ENCODE data around the gene CAV2.

CAV2 gene

DNA sequence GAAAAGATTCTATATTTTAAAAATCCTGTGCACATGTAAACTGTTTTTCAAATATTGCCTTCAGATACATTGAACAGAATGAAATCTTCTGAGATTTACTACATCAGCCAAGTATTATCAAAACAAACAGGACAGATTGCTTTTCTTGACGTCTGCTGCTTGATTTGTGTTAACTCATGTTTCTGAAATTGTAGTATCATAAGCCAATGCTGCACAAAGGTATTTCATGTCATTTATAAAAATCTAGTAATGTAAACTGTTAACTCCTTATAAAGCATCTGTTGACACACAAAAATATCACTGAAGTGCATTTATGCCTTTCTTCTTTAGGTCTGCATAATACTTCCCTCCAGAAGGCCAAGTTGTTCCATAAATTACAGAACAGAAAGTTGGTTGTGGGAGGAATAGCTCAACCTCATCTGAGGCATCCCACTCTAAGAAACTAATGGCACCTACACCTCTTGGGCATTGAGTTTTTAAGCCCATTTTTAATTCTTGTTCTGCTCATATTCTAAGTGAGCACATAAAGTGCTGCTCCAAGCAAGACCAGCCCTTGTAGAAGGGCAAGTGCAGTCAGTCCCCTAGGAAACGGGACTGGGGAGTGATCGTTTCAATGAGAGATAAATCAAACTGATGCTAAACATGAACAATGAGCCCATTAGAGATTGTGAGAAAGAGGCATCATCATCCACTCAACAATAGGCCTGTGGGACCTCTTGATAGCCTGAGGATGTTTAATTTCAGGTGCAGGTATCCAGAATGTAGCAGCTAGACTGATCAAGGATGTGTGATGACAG is 53.8 kb downstream of the CAV2 start:
- Histone ChIP-seq H3K4me1 (ENCODE audit: control insufficient read depth in 1 of 2, insufficient read depth in 2 of 2, low read length in 2 of 2) (no peaks in the 10 kb centered on the region), H3K4me3 (ENCODE audit: low read depth in 1 of 2, low read length in 2 of 2) (no peak overlapping the region), H3K9ac (ENCODE audit: low read depth in 1 of 2, low read length in 2 of 2) (no peak overlapping the region), H3K9me3 (ENCODE audit: control insufficient read depth in 1 of 2, low read length in 2 of 2) (no peaks in the 10 kb centered on the region), H3K27me3 (ENCODE audit: control insufficient read depth in 1 of 2, insufficient read depth in 2 of 2, low read length in 2 of 2) (peaks cover 0 to 4% of the 10 kb centered on the region in 2 donors), H3K36me3 (ENCODE audit: control insufficient read depth in 1 of 2, insufficient read depth in 2 of 2, low read length in 2 of 2) (no peaks in the 10 kb centered on the region), H3K27ac (ENCODE audit: low read depth, low read length) (no peak overlapping the region)

GRCh38 chr7:116554436-116554835 is 54.9 kb downstream of the CAV2 start:
- Histone ChIP-seq H3K9me3 (ENCODE audit: control insufficient read depth in 1 of 2, low read length in 2 of 2) (no peaks in the 10 kb centered on the region), H3K36me3 (ENCODE audit: control insufficient read depth in 1 of 2, insufficient read depth in 2 of 2, low read length in 2 of 2) (no peaks in the 10 kb centered on the region), H3K27ac (ENCODE audit: low read depth, low read length) (no peak overlapping the region), H3K27me3 (ENCODE audit: control insufficient read depth in 1 of 2, insufficient read depth in 2 of 2, low read length in 2 of 2) (peaks cover 0 to 4% of the 10 kb centered on the region in 2 donors), H3K4me1 (ENCODE audit: control insufficient read depth in 1 of 2, insufficient read depth in 2 of 2, low read length in 2 of 2) (no peaks in the 10 kb centered on the region), H3K4me3 (ENCODE audit: low read depth in 1 of 2, low read length in 2 of 2) (no peak overlapping the region), H3K9ac (ENCODE audit: low read depth in 1 of 2, low read length in 2 of 2) (no peak overlapping the region)

GRCh38 chr7:116554911-116555310 is 55.4 kb downstream of the CAV2 start:
- Histone ChIP-seq H3K27ac (ENCODE audit: low read depth, low read length) (no peak overlapping the region), H3K4me1 (ENCODE audit: control insufficient read depth in 1 of 2, insufficient read depth in 2 of 2, low read length in 2 of 2) (no peaks in the 10 kb centered on the region)

DNA sequence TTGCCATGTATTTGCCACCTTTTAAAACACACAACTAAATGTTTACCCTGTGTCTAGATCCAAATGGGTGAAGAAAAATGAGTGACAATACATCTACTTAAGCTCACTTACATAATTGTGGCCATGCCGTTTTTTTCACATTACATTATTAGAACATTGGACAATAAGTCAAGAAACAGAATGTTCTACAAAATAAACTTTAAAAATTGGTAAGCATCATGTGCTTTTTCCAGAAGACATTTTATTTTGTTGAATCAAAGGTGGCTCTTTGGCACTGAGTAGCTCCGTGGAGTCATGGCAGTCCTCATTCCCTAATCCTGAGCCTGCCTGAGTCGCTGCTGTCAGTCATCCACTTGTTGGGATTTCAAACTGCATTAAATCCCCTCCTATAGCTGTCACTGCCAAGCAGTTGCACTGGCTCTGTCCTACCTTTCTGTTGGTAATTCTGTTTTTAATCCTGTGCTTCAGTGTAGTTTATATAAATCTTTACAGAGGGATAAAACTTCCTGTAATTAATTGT is 57.6 kb downstream of the CAV2 start:
- Histone ChIP-seq H3K4me3 (ENCODE audit: low read depth in 1 of 2, low read length in 2 of 2) (no peak overlapping the region), H3K9ac (ENCODE audit: low read depth in 1 of 2, low read length in 2 of 2) (no peak overlapping the region), H3K4me1 (ENCODE audit: control insufficient read depth in 1 of 2, insufficient read depth in 2 of 2, low read length in 2 of 2) (no peaks in the 10 kb centered on the region), H3K27me3 (ENCODE audit: control insufficient read depth in 1 of 2, insufficient read depth in 2 of 2, low read length in 2 of 2) (peaks cover 0 to 4% of the 10 kb centered on the region in 2 donors), H3K9me3 (ENCODE audit: control insufficient read depth in 1 of 2, low read length in 2 of 2) (no peaks in the 10 kb centered on the region), H3K27ac (ENCODE audit: low read depth, low read length) (no peak overlapping the region), H3K36me3 (ENCODE audit: control insufficient read depth in 1 of 2, insufficient read depth in 2 of 2, low read length in 2 of 2) (no peaks in the 10 kb centered on the region)

More at GRCh38 chr7:116554911-116555310, 55.4 kb downstream of the CAV2 start:
- no peaks in the 10 kb centered on the region for H3K36me3 ChIP-seq (ENCODE audit: control insufficient read depth in 1 of 2, insufficient read depth in 2 of 2, low read length in 2 of 2)
- no peak overlapping the region for H3K4me3 ChIP-seq (ENCODE audit: low read depth in 1 of 2, low read length in 2 of 2)
- H3K9me3 ChIP-seq (ENCODE audit: control insufficient read depth in 1 of 2, low read length in 2 of 2): no peaks in the 10 kb centered on the region
- H3K27me3 ChIP-seq (ENCODE audit: control insufficient read depth in 1 of 2, insufficient read depth in 2 of 2, low read length in 2 of 2): peaks cover 0 to 4% of the 10 kb centered on the region in 2 donors
- H3K9ac ChIP-seq (ENCODE audit: low read depth in 1 of 2, low read length in 2 of 2): no peak overlapping the region

- H3K27ac ChIP-seq (ENCODE audit: low read depth, low read length): no peak overlapping the region
- no peaks in the 10 kb centered on the region for H3K4me1 ChIP-seq (ENCODE audit: control insufficient read depth in 1 of 2, insufficient read depth in 2 of 2, low read length in 2 of 2)
- H3K27me3 ChIP-seq (ENCODE audit: control insufficient read depth in 1 of 2, insufficient read depth in 2 of 2, low read length in 2 of 2): peaks cover 0 to 4% of the 10 kb centered on the region in 2 donors
- no peaks in the 10 kb centered on the region for H3K36me3 ChIP-seq (ENCODE audit: control insufficient read depth in 1 of 2, insufficient read depth in 2 of 2, low read length in 2 of 2)
- no peaks in the 10 kb centered on the region for H3K9me3 ChIP-seq (ENCODE audit: control insufficient read depth in 1 of 2, low read length in 2 of 2)
- H3K4me3 ChIP-seq (ENCODE audit: low read depth in 1 of 2, low read length in 2 of 2): no peak overlapping the region
- H3K9ac ChIP-seq (ENCODE audit: low read depth in 1 of 2, low read length in 2 of 2): no peak overlapping the region
Observed at GRCh38 chr7:116557901-116558300, 58.4 kb downstream of the CAV2 start.
